ENCODE results near the gene CAPN5.

GRCh38 chr11:77040401-77040777 is 26.4 kb upstream of the CAPN5 start:
- TF ChIP-seq, protein P1, sequence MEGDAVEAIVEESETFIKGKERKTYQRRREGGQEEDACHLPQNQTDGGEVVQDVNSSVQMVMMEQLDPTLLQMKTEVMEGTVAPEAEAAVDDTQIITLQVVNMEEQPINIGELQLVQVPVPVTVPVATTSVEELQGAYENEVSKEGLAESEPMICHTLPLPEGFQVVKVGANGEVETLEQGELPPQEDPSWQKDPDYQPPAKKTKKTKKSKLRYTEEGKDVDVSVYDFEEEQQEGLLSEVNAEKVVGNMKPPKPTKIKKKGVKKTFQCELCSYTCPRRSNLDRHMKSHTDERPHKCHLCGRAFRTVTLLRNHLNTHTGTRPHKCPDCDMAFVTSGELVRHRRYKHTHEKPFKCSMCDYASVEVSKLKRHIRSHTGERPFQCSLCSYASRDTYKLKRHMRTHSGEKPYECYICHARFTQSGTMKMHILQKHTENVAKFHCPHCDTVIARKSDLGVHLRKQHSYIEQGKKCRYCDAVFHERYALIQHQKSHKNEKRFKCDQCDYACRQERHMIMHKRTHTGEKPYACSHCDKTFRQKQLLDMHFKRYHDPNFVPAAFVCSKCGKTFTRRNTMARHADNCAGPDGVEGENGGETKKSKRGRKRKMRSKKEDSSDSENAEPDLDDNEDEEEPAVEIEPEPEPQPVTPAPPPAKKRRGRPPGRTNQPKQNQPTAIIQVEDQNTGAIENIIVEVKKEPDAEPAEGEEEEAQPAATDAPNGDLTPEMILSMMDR (IDR thresholded peaks at IDR 0.05), result no peak
- TF ChIP-seq POLR2A (IDR thresholded peaks at IDR 0.05), result no peak
